Epidermal melanocyte (primary cell): ENCODE results near the gene COL15A1.

Source experiments
- DNase-seq: peaks from one replicate; pipeline ENCODE4 v3.0.0; 2011; ENCODE audit warnings: low spot score; ENCODE audit not compliant: insufficient read length

The COL15A1 gene

GRCh38 chr9:98944057-98944733 is 488 bp downstream of the COL15A1 start:
- no peak for DNase-seq

GRCh38 chr9:98944734-98945074 is 997 bp downstream of the COL15A1 start:
- no peak for DNase-seq

GRCh38 chr9:98949565-98949964 is 5.9 kb downstream of the COL15A1 start:
- no peak for DNase-seq

GRCh38 chr9:98950262-98950661 is 6.6 kb downstream of the COL15A1 start:
- no peak for DNase-seq

- DNase-seq, result no peak
Observed at GRCh38 chr9:98951967-98952366, 8.3 kb downstream of the COL15A1 start.

GRCh38 chr9:98953581-98954243 is 10.0 kb downstream of the COL15A1 start:
- DNase-seq, result no peak

- no peak for DNase-seq
Observed at GRCh38 chr9:98954244-98954610, 10.5 kb downstream of the COL15A1 start.

- DNase-seq, result peak; percentile 71
Observed at GRCh38 chr9:98955259-98955658, 11.6 kb downstream of the COL15A1 start.

GRCh38 chr9:98957826-98958225 is 14.1 kb downstream of the COL15A1 start:
- no peak for DNase-seq

GRCh38 chr9:98958271-98958984 is 14.7 kb downstream of the COL15A1 start:
- DNase-seq, result no peak

- no peak for DNase-seq
Observed at GRCh38 chr9:98960409-98960808, 16.7 kb downstream of the COL15A1 start.

- no peak for DNase-seq
Observed at GRCh38 chr9:98961513-98962180, 17.9 kb downstream of the COL15A1 start.

- peak; percentile 29 for DNase-seq
Observed at GRCh38 chr9:98962181-98962560, 18.5 kb downstream of the COL15A1 start.

GRCh38 chr9:98962861-98963260 is 19.2 kb downstream of the COL15A1 start:
- no peak for DNase-seq

- no peak for DNase-seq
Observed at GRCh38 chr9:98964201-98964600, 20.5 kb downstream of the COL15A1 start.

- no peak for DNase-seq
Observed at GRCh38 chr9:98964911-98965336, 21.2 kb downstream of the COL15A1 start.

GRCh38 chr9:98966676-98967075 is 23.0 kb downstream of the COL15A1 start:
- no peak for DNase-seq

- DNase-seq, result no peak
Observed at GRCh38 chr9:98967257-98967656, 23.6 kb downstream of the COL15A1 start.

GRCh38 chr9:98967680-98968079 is 24.0 kb downstream of the COL15A1 start:
- DNase-seq, result no peak

- DNase-seq, result no peak
Observed at GRCh38 chr9:98968601-98969337, 25.1 kb downstream of the COL15A1 start.

- no peak for DNase-seq
Observed at GRCh38 chr9:98970532-98971041, 26.9 kb downstream of the COL15A1 start.
